ENCODE data around the gene AOAH.
A peak's percentile ranks its signal among the peaks of the same experiment; 100 is the strongest.

Gene AOAH

GRCh38 chr7:36598054-36598674 is 126.1 kb downstream of the AOAH start:
- DNase-seq: no peak

- DNase-seq: no peak
Measured at GRCh38 chr7:36597090-36597773, 127.1 kb downstream of the AOAH start.

- DNase-seq: no peak
Measured at GRCh38 chr7:36594445-36594844, 129.8 kb downstream of the AOAH start.

- DNase-seq: no peak
Measured at GRCh38 chr7:36591636-36592035, 132.7 kb downstream of the AOAH start.

GRCh38 chr7:36589391-36589790 is 134.9 kb downstream of the AOAH start:
- DNase-seq: no peak

GRCh38 chr7:36583318-36583717 is 141.0 kb downstream of the AOAH start:
- DNase-seq: no peak

- no peak for DNase-seq
Measured at GRCh38 chr7:36575832-36576231, 148.5 kb downstream of the AOAH start.

GRCh38 chr7:36573066-36573465 is 151.2 kb downstream of the AOAH start:
- no peak for DNase-seq

- no peak for DNase-seq
Measured at GRCh38 chr7:36571190-36571560, 153.1 kb downstream of the AOAH start.

GRCh38 chr7:36570528-36571189 is 153.6 kb downstream of the AOAH start:
- DNase-seq: no peak

GRCh38 chr7:36568452-36568849 is 155.8 kb downstream of the AOAH start:
- no peak for DNase-seq

- DNase-seq: no peak
Measured at GRCh38 chr7:36567699-36568451, 156.4 kb downstream of the AOAH start.

GRCh38 chr7:36565792-36566356 is 158.4 kb downstream of the AOAH start:
- DNase-seq: no peak

- no peak for DNase-seq
Measured at GRCh38 chr7:36564489-36564888, 159.8 kb downstream of the AOAH start.

- DNase-seq: no peak
Measured at GRCh38 chr7:36563706-36564327, 160.5 kb downstream of the AOAH start.

- DNase-seq: no peak
Measured at GRCh38 chr7:36562121-36562520, 162.2 kb downstream of the AOAH start.

- no peak for DNase-seq
Measured at GRCh38 chr7:36549029-36549428, 175.3 kb downstream of the AOAH start.

GRCh38 chr7:36547416-36547815 is 176.9 kb downstream of the AOAH start:
- peak; percentile 6 for DNase-seq

- no peak for DNase-seq
Measured at GRCh38 chr7:36546331-36546730, 178.0 kb downstream of the AOAH start.

GRCh38 chr7:36545291-36545690 is 179.0 kb downstream of the AOAH start:
- no peak for DNase-seq

GRCh38 chr7:36538126-36538525 is 186.2 kb downstream of the AOAH start:
- no peak for DNase-seq

GRCh38 chr7:36535866-36536664 is 188.2 kb downstream of the AOAH start:
- DNase-seq: no peak
